Astrocyte of the cerebellum (primary cell): ENCODE results near the gene FOXK2.
A peak's percentile ranks its signal among the peaks of the same experiment; 100 is the strongest.

Experiments used
- DNase-seq: peaks from one replicate; pipeline ENCODE4 v3.0.0-alpha.2; 2011; ENCODE audit warnings: low read depth
- H3K4me3 ChIP-seq: 2 replicates; pipeline ENCODE4 v1.5.1; 2011; ENCODE audit warnings: mild to moderate bottlenecking, low read depth, low read length, moderate library complexity
- CTCF ChIP-seq: IDR thresholded peaks from 2 replicates; pipeline ENCODE4 v1.5.1; 2012; ENCODE audit warnings: low read length, low read depth, moderate library complexity, mild to moderate bottlenecking; ENCODE audit errors: missing control alignments
- in situ Hi-C: cut with HindIII; loops from 2 replicates; pipeline ENCODE4 v1.10.0; 2017; ENCODE audit warnings: low sequenced_read_pairs

The FOXK2 gene

DNA sequence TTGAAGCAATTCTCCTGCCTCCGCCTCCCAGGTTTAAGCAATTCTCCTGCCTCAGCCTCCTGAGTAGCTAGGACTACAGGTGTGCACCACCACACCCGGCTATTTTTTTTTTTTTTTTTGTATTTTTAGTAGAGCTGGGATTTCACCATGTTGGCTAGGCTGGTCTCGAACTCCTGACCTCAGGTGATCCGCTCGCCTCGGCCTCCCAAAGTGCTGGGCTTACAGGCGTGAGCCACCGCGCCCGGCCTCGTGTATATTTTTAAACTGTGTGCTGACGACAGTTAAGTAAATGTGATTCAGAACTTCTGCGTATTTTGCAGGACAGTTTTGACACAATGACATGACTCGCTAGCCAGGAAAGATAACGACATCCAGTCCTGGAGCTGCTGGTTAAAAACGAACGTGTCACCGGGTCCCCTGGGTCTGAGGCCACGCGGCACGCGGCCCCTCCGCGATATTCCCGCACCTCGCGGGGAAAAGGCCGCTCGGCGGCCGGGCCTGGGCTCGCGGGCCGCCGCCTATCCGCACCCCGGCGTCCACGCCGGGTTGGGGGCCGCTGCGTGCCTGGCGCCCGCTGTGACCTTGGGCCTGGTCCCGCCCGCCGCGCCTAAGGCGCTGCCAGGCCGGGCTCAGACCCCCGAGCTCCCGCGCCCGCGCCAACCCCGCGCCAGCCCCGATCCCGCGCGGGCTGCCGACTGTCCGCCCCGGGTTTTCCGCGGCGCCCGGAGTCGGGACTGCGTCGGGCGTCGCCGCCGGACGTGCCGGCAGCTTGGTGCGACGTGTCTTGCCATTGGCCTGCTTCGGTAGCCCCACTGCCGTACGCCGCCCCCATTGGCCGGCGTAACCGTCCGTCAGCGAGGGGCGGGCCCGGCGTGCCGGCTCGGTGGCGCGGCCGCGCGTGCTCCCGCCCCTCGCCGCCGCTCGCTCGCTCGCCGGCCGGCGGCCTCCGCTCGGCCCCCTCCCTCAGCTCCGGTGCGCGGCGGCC is at the start of gene FOXK2:
Gene FOXK2 (plus strand): TSS at position 907 of the 985 bp plus-strand sequence. CDS start 157 bp downstream, outside the sequence.
- DNase-seq = peak; percentile 79
- in situ Hi-C loops = no loop called here
- no peak for TF ChIP-seq CTCF
- peak within 1 kb of the TSS; percentile 64 for H3K4me3 ChIP-seq

GRCh38 chr17:82470065-82470464 is 49.5 kb upstream of the FOXK2 start:
- DNase-seq = no peak
- in situ Hi-C loops = no loop called here
- H3K4me3 ChIP-seq = no peak overlapping the region
- TF ChIP-seq CTCF = no peak

DNA sequence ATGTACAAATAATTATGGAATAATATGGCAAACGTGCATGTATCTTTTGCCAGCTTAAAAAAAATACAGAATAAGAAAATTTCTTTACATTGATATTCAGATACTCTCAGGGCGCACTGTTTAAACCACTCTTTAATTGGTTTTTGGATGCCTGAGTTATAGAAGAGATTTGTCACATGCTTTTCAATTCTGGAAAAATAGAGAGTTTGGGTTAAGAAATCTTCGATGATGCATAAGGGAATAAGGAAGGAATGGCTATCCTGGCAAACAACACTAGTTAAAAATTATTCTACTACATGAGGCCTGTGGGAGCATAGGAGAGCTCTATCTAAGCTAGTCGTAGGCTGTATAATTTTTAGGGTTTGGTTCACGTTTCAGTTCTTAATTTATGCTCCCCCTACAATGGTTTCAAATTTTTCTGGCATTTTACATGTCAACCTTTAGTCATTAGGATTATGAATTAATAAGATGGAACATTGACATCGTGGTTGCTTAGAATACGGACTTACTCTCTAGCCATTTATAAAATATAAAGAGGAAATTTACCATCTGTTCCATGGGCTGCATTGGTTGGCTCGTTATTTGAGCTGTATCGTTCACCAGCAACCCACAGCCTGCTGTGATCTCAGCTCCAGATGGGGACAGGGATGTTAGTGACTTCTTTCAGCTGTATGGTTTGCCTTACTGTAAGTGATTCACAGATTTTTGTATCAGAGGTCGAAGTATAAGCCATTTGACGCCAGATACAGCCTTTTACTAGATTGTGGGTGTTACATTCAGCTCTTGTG is 45.1 kb upstream of the FOXK2 start:
- no peak for DNase-seq
- no peak for TF ChIP-seq CTCF
- in situ Hi-C loops = no loop called here
- no peak overlapping the region for H3K4me3 ChIP-seq

GRCh38 chr17:82475458-82475857 is 44.1 kb upstream of the FOXK2 start:
- DNase-seq = no peak
- H3K4me3 ChIP-seq = no peak overlapping the region
- TF ChIP-seq CTCF = no peak
- in situ Hi-C loops = no loop called here

GRCh38 chr17:82477934-82478333 is 41.6 kb upstream of the FOXK2 start:
- no peak for TF ChIP-seq CTCF
- no peak overlapping the region for H3K4me3 ChIP-seq
- no peak for DNase-seq
- in situ Hi-C loops = no loop called here

DNA sequence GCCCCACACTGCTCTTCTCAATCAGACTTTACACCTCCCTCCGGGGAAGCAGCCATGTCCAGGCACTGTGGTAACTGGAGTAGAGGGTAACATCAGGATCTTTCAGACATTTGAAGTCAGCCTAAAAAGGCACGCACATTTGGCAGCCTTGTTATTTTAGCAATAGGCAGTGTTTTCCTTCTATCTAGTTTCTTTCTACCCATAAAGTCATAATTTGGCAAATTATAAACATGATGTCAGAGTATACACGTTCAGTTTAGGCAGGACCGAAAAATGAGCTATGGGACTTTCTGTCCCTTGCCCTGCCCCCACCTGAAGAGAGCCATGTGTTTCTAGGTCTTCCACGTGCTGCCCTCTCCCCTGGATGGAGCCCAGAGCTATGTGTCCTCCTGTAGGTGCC is 39.9 kb upstream of the FOXK2 start:
- no peak overlapping the region for H3K4me3 ChIP-seq
- no peak for TF ChIP-seq CTCF
- no peak for DNase-seq
- in situ Hi-C loops = loop anchor here (10.0 kb wide), 1 partner anchor 65 kb away; no protein-coding TSS in a partner anchor
